Keratinocyte (primary cell): ENCODE data around the gene UGCG. TPM values are rescaled to one million over a fixed set of nuclear protein-coding genes. Genes with fewer than 3 reads are reported as not detected.
A peak's percentile ranks its signal among the peaks of the same experiment; 100 is the strongest.

Source experiments
- DNase-seq: peaks from one replicate; pipeline ENCODE4 v3.0.0-alpha.2; 2011; ENCODE audit warnings: low read depth, missing footprints, low spot score
- FAIRE-seq: peaks from 2 replicates; lab custom pipeline; 2011; peaks lifted over from hg19 to GRCh38; lab: Jason Lieb, UNC
- H2AFZ ChIP-seq: 2 replicates; pipeline ENCODE4 v1.6.0; 2012; ENCODE audit warnings: low read length, control low read depth, inconsistent platforms; ENCODE audit not compliant: control insufficient read depth
- H3K27ac ChIP-seq: 2 replicates; pipeline ENCODE4 v1.5.1; 2011; ENCODE audit warnings: low read length; ENCODE audit not compliant: control insufficient read depth, insufficient read depth
- H3K27me3 ChIP-seq: 3 replicates; pipeline ENCODE4 v1.6.0; 2011; ENCODE audit warnings: low read length; ENCODE audit not compliant: control insufficient read depth, insufficient read depth; ENCODE audit errors: extremely low read depth
- H3K36me3 ChIP-seq, 2 experiments: 2 replicates in 1 of 2; 3 replicates in 1 of 2; pipeline ENCODE4 v1.5.1; 2011; ENCODE audit warnings: low read length in 2 of 2, mild to moderate bottlenecking in 1 of 2; ENCODE audit not compliant: control insufficient read depth in 2 of 2, insufficient read depth in 2 of 2; ENCODE audit errors: extremely low read depth in 1 of 2
- H3K4me1 ChIP-seq: 3 replicates; pipeline ENCODE4 v1.5.1; 2011; ENCODE audit warnings: low read length; ENCODE audit not compliant: control insufficient read depth, insufficient read depth; ENCODE audit errors: extremely low read depth
- H3K4me2 ChIP-seq: 3 replicates; pipeline ENCODE4 v1.6.0; 2011; ENCODE audit warnings: low read depth, low read length; ENCODE audit not compliant: control insufficient read depth, insufficient read depth; ENCODE audit errors: extremely low read depth
- H3K4me3 ChIP-seq, 3 experiments: fragments of 200-600 bp in 1 of 3; sonication (generic) in 1 of 3; 2 replicates in 2 of 3; 3 replicates in 1 of 3; pipeline ENCODE4 v1.5.1; 2011 to 2016; ENCODE audit warnings: low read length in 3 of 3, mild to moderate bottlenecking in 3 of 3, control low read depth in 2 of 3, inconsistent platforms in 1 of 3, low read depth in 1 of 3, mixed read lengths in 1 of 3, mixed run types in 1 of 3, moderate library complexity in 1 of 3; ENCODE audit not compliant: control insufficient read depth in 2 of 3, insufficient read depth in 2 of 3; ENCODE audit errors: extremely low read depth in 1 of 3
- H3K79me2 ChIP-seq: 2 replicates; pipeline ENCODE4 v1.6.0; 2012; ENCODE audit warnings: low read length; ENCODE audit not compliant: control insufficient read depth, insufficient read depth
- H3K9ac ChIP-seq: 3 replicates; pipeline ENCODE4 v1.6.0; 2011; ENCODE audit warnings: low read length; ENCODE audit not compliant: control insufficient read depth, insufficient read depth; ENCODE audit errors: extremely low read depth
- H3K9me1 ChIP-seq: 3 replicates; pipeline ENCODE4 v1.6.0; 2011; ENCODE audit warnings: low read length; ENCODE audit not compliant: control insufficient read depth, insufficient read depth; ENCODE audit errors: extremely low read depth
- H3K9me3 ChIP-seq: 2 replicates; pipeline ENCODE4 v1.5.1; 2012; ENCODE audit warnings: low read depth, low read length; ENCODE audit not compliant: control insufficient read depth
- H4K20me1 ChIP-seq: 3 replicates; pipeline ENCODE4 v1.6.0; 2011; ENCODE audit warnings: low read length; ENCODE audit not compliant: control insufficient read depth, insufficient read depth; ENCODE audit errors: extremely low read depth
- EZH2 ChIP-seq: IDR thresholded peaks from one replicate; pipeline ENCODE4 v1.6.1; 2012; ENCODE audit warnings: inconsistent platforms, mild to moderate bottlenecking, low read length, moderate library complexity
- dilution Hi-C: fragments of 300-500 bp; cut with MboI; formaldehyde crosslinking; loops from one replicate; pipeline ENCODE4 v1.7.0; 2020; ENCODE audit warnings: low sequenced_read_pairs; ENCODE audit not compliant: extremely low pct_ligation_motif_present
- polyA plus RNA-seq, 5 experiments: library from polyadenylated mRNA; depleted of rRNA in 3 of 5; stranded (reverse) in 3 of 5; stranded (forward) in 1 of 5; unstranded in 1 of 5; fragments of >200 nt; gene quantifications; 1 replicate in 1 of 5; 2 replicates in 3 of 5; 3 replicates in 1 of 5; pipeline versions ENCODE4 v1.2.1 to v1.2.3, GENCODE V29; 2011 to 2012; ENCODE audit warnings: missing spikeins in 2 of 5, low read depth in 1 of 5, low replicate concordance in 1 of 5
- TF ChIP-seq, protein P1 (sequence below), 3 experiments: IDR thresholded peaks in 1 of 3; conservative IDR thresholded peaks in 1 of 3; optimal IDR thresholded peaks in 1 of 3; 2 replicates in 2 of 3; 3 replicates in 1 of 3; pipeline versions ENCODE3 to v1.5.1; 2011; ENCODE audit warnings: low read length in 3 of 3, mild to moderate bottlenecking in 3 of 3, moderate library complexity in 2 of 3, control low read depth in 1 of 3, inconsistent platforms in 1 of 3; ENCODE audit not compliant: insufficient read depth in 2 of 3; ENCODE audit errors: extremely low read depth in 1 of 3

The UGCG gene
- polyA plus RNA-seq, 1 donor (not counting 4 experiments of a cell fraction or from before 2014, with no cell fraction given): 49.8 TPM

DNA sequence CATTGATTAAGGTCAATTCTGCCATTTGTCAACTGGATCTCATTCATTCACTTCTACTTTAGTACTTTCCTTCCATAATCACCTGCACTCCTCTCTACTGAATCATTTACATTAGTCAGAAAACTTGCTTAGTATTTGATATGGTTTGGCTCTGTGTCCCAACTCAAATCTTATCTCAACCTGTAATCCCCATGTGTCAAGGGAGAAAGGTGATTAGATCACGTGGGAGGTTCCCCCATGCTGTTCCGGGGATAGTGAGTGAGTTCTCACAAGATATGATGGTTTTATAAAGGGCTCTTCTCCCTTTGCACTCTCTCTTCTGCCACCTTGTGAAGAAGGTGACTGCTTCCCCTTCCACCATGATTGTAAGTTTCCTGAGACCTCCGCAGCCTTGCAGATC is 23.7 kb upstream of the UGCG start:
- Histone ChIP-seq H3K9ac (no peak overlapping the region), H3K4me3 (no peak overlapping the region), H2AFZ (peak overlapping the region; percentile 39), H3K27me3 (no peaks in the 10 kb centered on the region), H3K36me3 (no peaks in the 10 kb centered on the region), H4K20me1 (no peaks in the 10 kb centered on the region), H3K4me2 (no peak overlapping the region), H3K79me2 (no peaks in the 10 kb centered on the region), H3K9me3 (peaks cover 2% of the 10 kb centered on the region), H3K4me1 (peaks cover 34% of the 10 kb centered on the region), H3K9me1 (no peaks in the 10 kb centered on the region), H3K27ac (no peak overlapping the region)
- DNase-seq (no peak), FAIRE-seq (peak; percentile 41)
- TF ChIP-seq, protein P1, sequence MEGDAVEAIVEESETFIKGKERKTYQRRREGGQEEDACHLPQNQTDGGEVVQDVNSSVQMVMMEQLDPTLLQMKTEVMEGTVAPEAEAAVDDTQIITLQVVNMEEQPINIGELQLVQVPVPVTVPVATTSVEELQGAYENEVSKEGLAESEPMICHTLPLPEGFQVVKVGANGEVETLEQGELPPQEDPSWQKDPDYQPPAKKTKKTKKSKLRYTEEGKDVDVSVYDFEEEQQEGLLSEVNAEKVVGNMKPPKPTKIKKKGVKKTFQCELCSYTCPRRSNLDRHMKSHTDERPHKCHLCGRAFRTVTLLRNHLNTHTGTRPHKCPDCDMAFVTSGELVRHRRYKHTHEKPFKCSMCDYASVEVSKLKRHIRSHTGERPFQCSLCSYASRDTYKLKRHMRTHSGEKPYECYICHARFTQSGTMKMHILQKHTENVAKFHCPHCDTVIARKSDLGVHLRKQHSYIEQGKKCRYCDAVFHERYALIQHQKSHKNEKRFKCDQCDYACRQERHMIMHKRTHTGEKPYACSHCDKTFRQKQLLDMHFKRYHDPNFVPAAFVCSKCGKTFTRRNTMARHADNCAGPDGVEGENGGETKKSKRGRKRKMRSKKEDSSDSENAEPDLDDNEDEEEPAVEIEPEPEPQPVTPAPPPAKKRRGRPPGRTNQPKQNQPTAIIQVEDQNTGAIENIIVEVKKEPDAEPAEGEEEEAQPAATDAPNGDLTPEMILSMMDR (optimal IDR thresholded peaks at IDR 0.05 in 1 of 3, IDR thresholded peaks at IDR 0.05 in 1 of 3, conservative IDR thresholded peaks at IDR 0.05 in 1 of 3; ENCODE audit: extremely low read depth in 1 of 3, insufficient read depth in 2 of 3, low read length in 3 of 3): no peak
- no peak for TF ChIP-seq EZH2
- dilution Hi-C loops: no loop called here

DNA sequence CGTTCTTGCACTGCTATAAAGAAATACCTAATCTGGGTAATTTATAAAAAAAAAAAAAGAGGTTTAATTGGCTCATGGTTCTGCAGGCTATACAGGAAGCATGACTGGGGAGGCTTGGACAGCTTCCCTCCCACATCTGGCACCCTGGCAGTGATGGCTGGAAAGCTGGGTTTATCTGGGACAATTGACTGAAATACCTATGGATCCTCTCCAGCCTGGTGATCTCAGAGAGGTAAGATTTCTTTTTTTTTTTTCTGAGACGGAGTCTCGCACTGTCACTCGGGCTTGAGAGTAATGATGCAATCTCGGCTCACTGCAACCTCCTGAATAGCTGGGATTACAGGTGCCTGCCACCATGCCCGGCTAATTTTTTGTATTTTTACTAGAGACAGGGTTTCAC is 22.7 kb upstream of the UGCG start:
- TF ChIP-seq, protein P1 (optimal IDR thresholded peaks at IDR 0.05 in 1 of 3, IDR thresholded peaks at IDR 0.05 in 1 of 3, conservative IDR thresholded peaks at IDR 0.05 in 1 of 3; ENCODE audit: extremely low read depth in 1 of 3, insufficient read depth in 2 of 3, low read length in 3 of 3): no peak
- no peak for FAIRE-seq
- Histone ChIP-seq H3K4me2 (no peak overlapping the region), H3K27me3 (no peaks in the 10 kb centered on the region), H3K9me1 (no peaks in the 10 kb centered on the region), H3K79me2 (no peaks in the 10 kb centered on the region), H3K9me3 (no peaks in the 10 kb centered on the region), H2AFZ (no peak overlapping the region), H3K36me3 (no peaks in the 10 kb centered on the region), H3K4me3 (no peak overlapping the region), H3K4me1 (peaks cover 34% of the 10 kb centered on the region), H3K27ac (peak overlapping the region; percentile 64), H3K9ac (no peak overlapping the region), H4K20me1 (no peaks in the 10 kb centered on the region)
- no peak for DNase-seq
- dilution Hi-C loops: no loop called here
